WERI-Rb-1 (cell line): ENCODE results near the gene POR.
"Not testable (repeated sequence)": the region's sequence is repeated elsewhere in the genome, so short reads cannot be mapped to it uniquely, and the experiment has no call there.

Source experiments
- DNase-seq: peaks from one replicate; pipeline ENCODE4 v3.0.0-alpha.2; 2020
- H3K27ac ChIP-seq: fragments of 250-450 bp; sonication (Bioruptor Pico); 2 replicates; pipeline ENCODE4 v1.5.1; 2020; ENCODE audit warnings: mild to moderate bottlenecking, moderate library complexity
- H3K27me3 ChIP-seq: fragments of 250-450 bp; sonication (Bioruptor Pico); 2 replicates; pipeline ENCODE4 v1.5.1; 2021; ENCODE audit warnings: mild to moderate bottlenecking, low read depth, moderate library complexity; ENCODE audit not compliant: insufficient read depth, severe bottlenecking
- H3K36me3 ChIP-seq: fragments of 250-450 bp; sonication (Bioruptor Pico); 2 replicates; pipeline ENCODE4 v1.5.1; 2020; ENCODE audit warnings: mild to moderate bottlenecking, moderate library complexity
- H3K4me3 ChIP-seq: 2 replicates; pipeline ENCODE4 v1.5.1; 2011; ENCODE audit warnings: low read depth, mild to moderate bottlenecking, control low read depth, low read length
- H3K9me3 ChIP-seq: fragments of 250-450 bp; sonication (Bioruptor Pico); 2 replicates; pipeline ENCODE4 v1.5.1; 2021; ENCODE audit warnings: mild to moderate bottlenecking, moderate library complexity; ENCODE audit not compliant: severe bottlenecking
- TF ChIP-seq, protein P1 (sequence below): IDR thresholded peaks from 2 replicates; pipeline ENCODE4 v1.5.1; 2011; ENCODE audit warnings: low read depth, mild to moderate bottlenecking, control low read depth, inconsistent platforms, low read length

The POR gene

DNA sequence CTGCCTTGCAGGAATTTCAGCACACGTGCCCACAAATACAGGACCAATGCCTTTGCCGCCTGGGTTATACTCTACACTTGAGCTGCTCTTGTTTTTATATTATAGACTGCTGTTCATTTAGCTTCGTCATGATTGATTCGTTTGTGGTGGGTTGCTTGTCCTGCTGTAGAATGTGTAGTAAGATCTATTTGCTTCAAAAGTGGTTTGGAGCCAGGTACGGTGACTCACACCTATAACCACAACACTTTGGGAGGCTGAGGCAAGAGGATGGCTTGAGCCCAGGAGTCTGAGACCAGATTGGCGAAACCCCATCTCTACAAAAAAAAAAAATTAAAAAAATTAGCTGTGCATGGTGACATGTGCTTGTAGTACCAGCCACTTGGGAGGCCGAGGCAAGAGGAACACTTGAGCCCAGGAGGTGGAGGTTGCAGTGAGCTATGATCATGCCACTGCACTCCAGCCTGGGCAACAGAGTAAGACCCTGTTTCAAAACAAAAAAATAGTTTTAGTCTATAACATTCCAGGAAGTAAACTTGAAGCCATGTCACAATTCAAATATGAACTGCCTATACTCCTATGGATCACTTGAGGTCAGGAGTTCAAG lies 45.1 kb upstream of the POR start:
- H3K9me3 ChIP-seq = no peaks in the 10 kb centered on the region
- no peak overlapping the region for H3K27ac ChIP-seq
- no peaks in the 10 kb centered on the region for H3K27me3 ChIP-seq
- H3K36me3 ChIP-seq = no peaks in the 10 kb centered on the region
- H3K4me3 ChIP-seq = no peak overlapping the region
- DNase-seq = no peak
- TF ChIP-seq, protein P1, sequence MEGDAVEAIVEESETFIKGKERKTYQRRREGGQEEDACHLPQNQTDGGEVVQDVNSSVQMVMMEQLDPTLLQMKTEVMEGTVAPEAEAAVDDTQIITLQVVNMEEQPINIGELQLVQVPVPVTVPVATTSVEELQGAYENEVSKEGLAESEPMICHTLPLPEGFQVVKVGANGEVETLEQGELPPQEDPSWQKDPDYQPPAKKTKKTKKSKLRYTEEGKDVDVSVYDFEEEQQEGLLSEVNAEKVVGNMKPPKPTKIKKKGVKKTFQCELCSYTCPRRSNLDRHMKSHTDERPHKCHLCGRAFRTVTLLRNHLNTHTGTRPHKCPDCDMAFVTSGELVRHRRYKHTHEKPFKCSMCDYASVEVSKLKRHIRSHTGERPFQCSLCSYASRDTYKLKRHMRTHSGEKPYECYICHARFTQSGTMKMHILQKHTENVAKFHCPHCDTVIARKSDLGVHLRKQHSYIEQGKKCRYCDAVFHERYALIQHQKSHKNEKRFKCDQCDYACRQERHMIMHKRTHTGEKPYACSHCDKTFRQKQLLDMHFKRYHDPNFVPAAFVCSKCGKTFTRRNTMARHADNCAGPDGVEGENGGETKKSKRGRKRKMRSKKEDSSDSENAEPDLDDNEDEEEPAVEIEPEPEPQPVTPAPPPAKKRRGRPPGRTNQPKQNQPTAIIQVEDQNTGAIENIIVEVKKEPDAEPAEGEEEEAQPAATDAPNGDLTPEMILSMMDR = no peak

DNA sequence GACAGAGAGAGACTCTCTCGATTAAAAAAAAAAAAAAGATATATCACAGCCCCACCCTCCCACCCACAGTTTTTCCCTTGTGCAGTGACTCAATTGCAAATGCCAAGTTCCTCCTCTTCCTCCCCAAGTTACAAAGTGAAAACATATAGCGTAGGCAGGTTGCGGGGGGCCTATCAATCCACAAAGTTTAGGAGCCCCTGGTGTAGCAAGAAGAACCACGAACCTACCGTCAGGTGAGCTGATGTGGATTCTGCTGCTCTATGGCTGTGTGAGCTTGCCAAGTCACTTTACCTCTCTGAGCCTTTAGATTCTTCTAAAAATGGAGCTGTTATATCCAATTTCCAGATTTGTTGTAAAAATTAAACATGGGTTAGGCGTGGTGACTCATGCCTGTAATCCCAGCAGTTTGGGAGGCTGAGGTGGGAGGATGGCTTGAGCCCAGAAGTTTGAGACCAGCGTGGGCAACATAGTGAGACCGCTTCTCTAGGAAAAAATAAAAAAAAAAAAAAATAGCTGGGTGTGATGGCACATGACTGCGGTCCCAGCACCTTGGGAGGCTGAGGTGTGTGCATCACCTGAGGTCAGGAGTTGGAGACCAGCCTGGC lies 44.3 kb upstream of the POR start:
- H3K27ac ChIP-seq = no peak overlapping the region
- H3K36me3 ChIP-seq = no peaks in the 10 kb centered on the region
- no peaks in the 10 kb centered on the region for H3K27me3 ChIP-seq
- no peaks in the 10 kb centered on the region for H3K9me3 ChIP-seq
- no peak overlapping the region for H3K4me3 ChIP-seq
- TF ChIP-seq, protein P1 = no peak
- DNase-seq = no peak

DNA sequence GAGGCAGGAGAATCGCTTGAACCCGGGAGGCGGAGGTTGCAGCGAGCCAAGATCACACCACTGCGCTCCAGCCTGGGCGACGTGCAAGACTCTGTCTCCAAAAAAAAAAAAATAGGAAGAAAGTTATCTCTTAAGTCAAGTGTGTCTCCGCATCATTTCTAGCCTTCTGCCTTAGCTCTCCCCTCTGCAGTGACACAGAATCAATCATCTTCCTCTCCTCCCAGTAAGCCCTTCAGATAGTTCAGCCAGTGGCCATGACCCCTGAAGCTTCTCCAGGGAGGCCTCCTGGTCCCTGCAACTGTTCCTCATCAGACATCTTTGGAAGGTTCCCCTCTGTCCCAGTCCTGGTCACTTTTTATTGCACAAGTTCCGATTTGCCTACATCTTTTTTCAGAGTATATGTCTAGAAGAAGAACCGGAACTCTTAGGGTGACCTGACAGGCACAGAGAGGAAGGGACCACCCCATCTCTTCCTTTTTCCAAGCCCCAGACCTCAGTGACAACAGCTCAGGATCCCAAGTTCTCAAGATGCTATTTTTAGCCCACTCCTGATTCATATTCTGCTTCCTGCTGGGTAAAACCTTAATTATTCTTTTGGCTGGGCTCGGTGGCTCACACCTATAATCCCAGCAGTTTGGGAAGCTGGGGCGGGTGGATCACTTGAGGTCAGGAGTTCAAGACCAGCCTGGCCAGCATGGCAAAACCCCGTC lies 42.7 kb upstream of the POR start:
- no peak for DNase-seq
- Histone ChIP-seq H3K27me3 (no peaks in the 10 kb centered on the region), H3K27ac (no peak overlapping the region), H3K4me3 (no peak overlapping the region), H3K36me3 (no peaks in the 10 kb centered on the region), H3K9me3 (no peaks in the 10 kb centered on the region)
- TF ChIP-seq, protein P1 = no peak

DNA sequence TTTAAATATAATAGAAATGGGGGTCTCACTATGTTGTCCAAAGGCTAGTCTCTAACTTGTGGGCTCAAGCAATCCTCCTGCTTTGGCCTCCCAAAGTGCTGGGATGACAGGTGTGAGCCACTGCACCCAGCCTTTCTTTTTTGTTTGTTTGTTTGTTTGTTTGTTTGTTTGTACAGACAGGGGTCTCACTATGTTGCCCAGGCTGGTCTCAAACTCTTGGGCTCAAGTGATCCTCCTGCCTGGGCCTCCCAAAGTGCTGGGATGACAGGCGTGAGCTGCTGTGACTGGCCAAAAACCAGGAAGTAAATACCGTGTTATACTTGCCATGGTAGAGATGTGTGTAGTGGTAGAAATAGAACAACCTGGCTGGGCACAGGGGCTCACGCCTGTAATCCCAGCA lies 40.8 kb upstream of the POR start:
- not testable (repeated sequence) for H3K27ac ChIP-seq, H3K36me3 ChIP-seq, H3K27me3 ChIP-seq, DNase-seq, H3K9me3 ChIP-seq, H3K4me3 ChIP-seq

DNA sequence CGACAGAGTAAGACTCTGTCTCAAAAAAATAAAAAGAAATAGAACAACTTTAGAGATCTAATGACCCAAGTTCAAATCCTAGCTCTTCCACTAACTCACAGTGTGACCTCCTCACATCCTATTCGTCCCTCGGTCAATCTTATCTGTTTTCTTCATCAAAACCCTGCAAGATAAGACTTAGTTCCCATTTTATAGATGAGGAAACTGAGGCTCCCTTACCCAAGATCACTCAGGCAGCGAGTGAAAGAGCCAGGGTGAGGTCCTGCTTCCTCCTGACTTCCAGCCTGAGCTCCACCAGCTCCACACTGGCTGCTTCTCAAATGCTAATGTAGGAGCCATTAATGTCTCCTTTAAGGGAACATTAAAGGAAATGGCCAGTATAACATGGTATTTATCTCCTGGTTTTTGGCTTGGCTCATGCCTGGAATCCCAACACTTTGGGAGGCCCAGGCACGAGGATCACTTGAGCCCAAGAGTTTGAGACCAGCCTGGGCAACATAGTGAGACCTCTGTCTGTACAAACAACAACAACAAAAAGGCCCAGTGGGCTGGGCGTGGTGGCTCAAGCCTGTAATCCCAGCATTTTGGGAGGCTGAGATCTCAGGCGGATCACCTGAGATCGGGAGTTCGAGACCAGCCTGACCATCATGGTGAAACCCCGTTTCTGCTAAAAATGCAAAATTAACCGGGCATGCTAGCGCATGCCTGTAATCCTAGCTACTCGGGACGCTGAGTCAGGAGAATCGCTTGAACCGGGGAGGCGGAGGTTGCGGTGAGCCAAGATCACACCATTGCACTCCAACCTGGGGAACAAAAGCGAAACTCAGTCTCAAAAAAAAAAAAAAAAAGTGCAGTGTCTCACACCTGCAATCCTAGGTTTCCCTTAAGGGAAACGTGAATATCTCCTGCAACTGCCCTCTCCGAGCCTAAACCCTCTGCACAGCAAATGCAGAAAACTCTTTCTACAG lies 39.6 kb upstream of the POR start:
- H3K9me3 ChIP-seq = no peaks in the 10 kb centered on the region
- no peaks in the 10 kb centered on the region for H3K27me3 ChIP-seq
- H3K36me3 ChIP-seq = peaks cover 11% of the 10 kb centered on the region
- H3K4me3 ChIP-seq = no peak overlapping the region
- TF ChIP-seq, protein P1 = no peak
- DNase-seq = no peak
- no peak overlapping the region for H3K27ac ChIP-seq
